SK-N-MC (cell line): Measurements from ENCODE around the gene ZNF557.

Experiments used
- EZH2 ChIP-seq: fragments of 200-600 bp; sonication (generic); IDR thresholded peaks from one replicate; pipeline ENCODE4 v1.6.1; 2017; ENCODE audit warnings: antibody characterized with exemption
- FOXP2 ChIP-seq: optimal IDR thresholded peaks from 2 replicates; pipeline ENCODE3; 2011; ENCODE audit warnings: mild to moderate bottlenecking, moderate library complexity; ENCODE audit not compliant: insufficient read depth; ENCODE audit errors: extremely low read length, control extremely low read depth
- POLR2AphosphoS5 ChIP-seq: IDR thresholded peaks from 2 replicates; pipeline ENCODE4 v1.6.1; 2012; ENCODE audit warnings: mild to moderate bottlenecking, low read depth, low read length, borderline replicate concordance

DNA sequence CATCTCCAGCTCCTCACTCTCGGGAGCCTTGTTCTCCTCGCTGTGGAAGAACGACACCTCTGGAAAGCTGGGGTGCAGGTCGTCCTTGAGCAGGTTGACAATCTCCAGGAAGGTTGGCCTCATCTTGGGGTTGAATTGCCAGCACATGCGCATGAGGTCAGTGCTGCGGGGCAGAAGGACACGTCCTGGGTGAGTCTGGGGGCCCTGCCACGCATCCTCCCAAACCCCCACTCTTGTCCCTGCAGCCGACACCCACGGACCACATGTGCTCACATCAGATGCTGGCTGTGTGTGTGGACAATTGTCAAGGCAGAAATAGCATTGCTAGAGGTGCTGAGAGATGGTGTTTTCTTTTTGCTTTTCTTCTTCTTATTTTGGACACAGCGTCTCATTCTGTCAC is 47.7 kb downstream of the ZNF557 start:
- TF ChIP-seq EZH2, result no peak
- TF ChIP-seq POLR2AphosphoS5, result no peak
- no peak for TF ChIP-seq FOXP2
